ENCODE results near the gene UBE2S. TPM values are rescaled to one million over a fixed set of nuclear protein-coding genes. Genes with fewer than 3 reads are reported as not detected.

UBE2S gene
- total and polyA plus RNA-seq, 10 of the 15 experiments (the other 5 are each of a cell fraction or from before 2014, with no cell fraction given): 2.3 to 640 (median 127) TPM

- TF ChIP-seq NFYB (IDR thresholded peaks at IDR 0.05; ENCODE audit: insufficient read depth, low read depth, low read length) (peak; percentile 91), SMARCA5 (IDR thresholded peaks at IDR 0.05) (no peak; the same call in 1 of the 2 replicates), MTA3 (IDR thresholded peaks at IDR 0.05; ENCODE audit: borderline replicate concordance, low read length) (no peak), USF2 (IDR thresholded peaks at IDR 0.05; ENCODE audit: borderline replicate concordance, low read depth, low read length) (peak; percentile 82), NFYA (IDR thresholded peaks at IDR 0.05; ENCODE audit: borderline replicate concordance, low read depth, low read length) (peak; percentile 42), BCL11A (IDR thresholded peaks at IDR 0.05; ENCODE audit: low read depth, low read length) (no peak), PBX3 (IDR thresholded peaks at IDR 0.05; ENCODE audit: insufficient replicate concordance, low read depth, low read length) (peak; percentile 94), CREM (IDR thresholded peaks at IDR 0.05; ENCODE audit: low read depth) (peak; percentile 91), LARP7 (IDR thresholded peaks at IDR 0.05) (no peak; the same call in 1 of the 2 replicates), ZNF217 (IDR thresholded peaks at IDR 0.05) (no peak; the same call in 1 of the 2 replicates), ZBTB4 (CRISPR knock-in tag; IDR thresholded peaks at IDR 0.05) (no peak), RUNX3 (IDR thresholded peaks at IDR 0.05; ENCODE audit: low read length) (peak; percentile 36), RCOR1 (conservative IDR thresholded peaks at IDR 0.05; ENCODE audit: low read depth, low read length) (no peak), SPI1 (IDR thresholded peaks at IDR 0.05; ENCODE audit: borderline replicate concordance, insufficient read depth, low read depth, low read length) (peak; percentile 77), IKZF1 (conservative IDR thresholded peaks at IDR 0.05) (peak; percentile 23), YBX1 (IDR thresholded peaks at IDR 0.05) (no peak), ELK1 (IDR thresholded peaks at IDR 0.05; ENCODE audit: low read depth, low read length) (no peak), NRF1 (conservative IDR thresholded peaks at IDR 0.05; ENCODE audit: low read depth, low read length) (0 out of 2 replicates have a peak, but pooled peaks have one; percentile 34), POLR2A (IDR thresholded peaks at IDR 0.05; ENCODE audit: low read depth, low read length) (peak; percentile 39; the same call in 1 of the 2 replicates), CBX5 (IDR thresholded peaks at IDR 0.05; ENCODE audit: low read depth) (no peak), MTA2 (IDR thresholded peaks at IDR 0.05; ENCODE audit: low read depth) (0 out of 2 replicates have a peak, but pooled peaks have one; percentile 6), KLF5 (IDR thresholded peaks at IDR 0.05; ENCODE audit: partially characterized antibody) (no peak)
- TF ChIP-seq, protein P1, sequence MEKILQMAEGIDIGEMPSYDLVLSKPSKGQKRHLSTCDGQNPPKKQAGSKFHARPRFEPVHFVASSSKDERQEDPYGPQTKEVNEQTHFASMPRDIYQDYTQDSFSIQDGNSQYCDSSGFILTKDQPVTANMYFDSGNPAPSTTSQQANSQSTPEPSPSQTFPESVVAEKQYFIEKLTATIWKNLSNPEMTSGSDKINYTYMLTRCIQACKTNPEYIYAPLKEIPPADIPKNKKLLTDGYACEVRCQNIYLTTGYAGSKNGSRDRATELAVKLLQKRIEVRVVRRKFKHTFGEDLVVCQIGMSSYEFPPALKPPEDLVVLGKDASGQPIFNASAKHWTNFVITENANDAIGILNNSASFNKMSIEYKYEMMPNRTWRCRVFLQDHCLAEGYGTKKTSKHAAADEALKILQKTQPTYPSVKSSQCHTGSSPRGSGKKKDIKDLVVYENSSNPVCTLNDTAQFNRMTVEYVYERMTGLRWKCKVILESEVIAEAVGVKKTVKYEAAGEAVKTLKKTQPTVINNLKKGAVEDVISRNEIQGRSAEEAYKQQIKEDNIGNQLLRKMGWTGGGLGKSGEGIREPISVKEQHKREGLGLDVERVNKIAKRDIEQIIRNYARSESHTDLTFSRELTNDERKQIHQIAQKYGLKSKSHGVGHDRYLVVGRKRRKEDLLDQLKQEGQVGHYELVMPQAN (conservative IDR thresholded peaks at IDR 0.05): no peak
These were observed 378 bp upstream of the UBE2S start (continued) for GRCh38 chr19:55407800-55408532.
